Sigmoid colon (tissue), 4 donors: ENCODE results near the gene AK1.

ENCODE experiments used
- CTCF ChIP-seq, 4 experiments: fragments of 450-650 bp in 3 of 4; fragments of 200-600 bp in 1 of 4; IDR thresholded peaks; one replicate each; pipeline ENCODE4 v1.5.1; 2016 to 2019; ENCODE audit warnings: antibody characterized with exemption in 4 of 4, mild to moderate bottlenecking in 3 of 4, moderate library complexity in 2 of 4
- EP300 ChIP-seq, 4 donors: sonication (generic); formaldehyde crosslinking; IDR thresholded peaks; one replicate each; pipeline ENCODE4 v1.6.1; 2017; ENCODE audit warnings: antibody characterized with exemption in 4 of 4
- POLR2A ChIP-seq, 2 donors: fragments of 450-650 bp; IDR thresholded peaks; one replicate each; pipeline ENCODE4 v1.6.1; 2016; ENCODE audit warnings: antibody characterized with exemption in 2 of 2, mild to moderate bottlenecking in 2 of 2, moderate library complexity in 2 of 2

GRCh38 chr9:127855522-127855921 lies 22.0 kb downstream of the AK1 start:
- TF ChIP-seq CTCF (IDR thresholded peaks at IDR 0.05) (no peak), POLR2A (IDR thresholded peaks at IDR 0.05) (no peak), EP300 (IDR thresholded peaks at IDR 0.05) (no peak)
